Loucy (cell line): Measurements from ENCODE around the gene BIRC2.

Source experiments
- H2AFZ ChIP-seq: fragments of 200-600 bp; sonication (generic); 2 replicates; pipeline ENCODE4 v1.6.0; 2016; ENCODE audit warnings: antibody characterized with exemption, mild to moderate bottlenecking, low read length, moderate library complexity
- H3F3A ChIP-seq: fragments of 200-600 bp; 2 replicates; pipeline ENCODE4 v1.6.0; 2016; ENCODE audit warnings: antibody characterized with exemption, low read depth, mild to moderate bottlenecking
- H3K27me3 ChIP-seq: fragments of 200-600 bp; sonication (generic); 2 replicates; pipeline ENCODE4 v1.6.1; 2014; ENCODE audit warnings: low read length, mild to moderate bottlenecking; ENCODE audit not compliant: insufficient read depth, poor library complexity, severe bottlenecking
- H3K36me3 ChIP-seq: fragments of 200-600 bp; sonication (generic); 2 replicates; pipeline ENCODE4 v1.6.1; 2016; ENCODE audit warnings: low read length; ENCODE audit not compliant: insufficient read depth
- H3K4me1 ChIP-seq: fragments of 200-600 bp; sonication (generic); 2 replicates; pipeline ENCODE4 v1.5.1; 2014; ENCODE audit warnings: low read length, mild to moderate bottlenecking; ENCODE audit not compliant: insufficient read depth, poor library complexity, severe bottlenecking
- H3K4me2 ChIP-seq: fragments of 200-600 bp; sonication (generic); 2 replicates; pipeline ENCODE4 v1.6.0; 2014; ENCODE audit warnings: antibody characterized with exemption, low read length, low read depth, mild to moderate bottlenecking; ENCODE audit not compliant: poor library complexity, severe bottlenecking
- H3K4me3 ChIP-seq: fragments of 200-600 bp; sonication (generic); 2 replicates; pipeline ENCODE4 v1.5.1; 2014; ENCODE audit warnings: low read length, mild to moderate bottlenecking, mixed read lengths; ENCODE audit not compliant: poor library complexity, severe bottlenecking
- H3K79me2 ChIP-seq: fragments of 200-600 bp; sonication (generic); 2 replicates; pipeline ENCODE4 v1.6.1; 2014; ENCODE audit warnings: low read length; ENCODE audit not compliant: insufficient read depth
- H3K9ac ChIP-seq: fragments of 200-600 bp; sonication (generic); 2 replicates; pipeline ENCODE4 v1.6.0; 2014; ENCODE audit warnings: mild to moderate bottlenecking, low read depth, low read length, moderate library complexity; ENCODE audit not compliant: poor library complexity, severe bottlenecking
- H3K9me2 ChIP-seq: fragments of 200-600 bp; sonication (generic); replicated peaks from 2 replicates; pipeline ENCODE4 v1.6.1; 2016; ENCODE audit warnings: low read depth, low read length, mixed read lengths
- H3K9me3 ChIP-seq: fragments of 200-600 bp; sonication (generic); 2 replicates; pipeline ENCODE4 v1.6.1; 2014; ENCODE audit warnings: mild to moderate bottlenecking, antibody characterized with exemption, low read length, low read depth; ENCODE audit not compliant: insufficient read depth
- H4K20me1 ChIP-seq: fragments of 200-600 bp; sonication (generic); 2 replicates; pipeline ENCODE4 v1.6.0; 2014; ENCODE audit warnings: antibody characterized with exemption, low read length, mild to moderate bottlenecking; ENCODE audit not compliant: insufficient read depth, poor library complexity, severe bottlenecking
- CTCF ChIP-seq: fragments of 200-600 bp; sonication (generic); conservative IDR thresholded peaks from 2 replicates; pipeline ENCODE4 v1.5.1; 2014; ENCODE audit warnings: mild to moderate bottlenecking, antibody characterized with exemption, low read length
- EZH2phosphoT487 ChIP-seq: fragments of 200-600 bp; IDR thresholded peaks from 2 replicates; pipeline ENCODE4 v1.6.1; 2018; ENCODE audit warnings: antibody characterized with exemption, mild to moderate bottlenecking, moderate library complexity, borderline replicate concordance

The BIRC2 gene

DNA sequence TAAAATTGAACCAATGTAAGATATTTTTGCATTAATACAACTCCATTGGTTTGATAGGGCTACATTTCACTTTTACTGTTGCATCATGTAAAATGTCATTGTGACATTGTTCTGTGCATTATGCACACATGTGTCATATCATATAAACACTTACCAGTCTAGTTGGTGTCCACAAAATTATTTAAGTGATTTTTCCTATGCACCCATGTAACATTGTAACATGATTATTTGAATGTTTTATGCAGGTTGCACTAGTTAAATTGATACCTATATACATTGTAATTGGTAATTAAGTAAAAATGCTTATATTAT, 39.3 kb upstream of the BIRC2 start:
- TF ChIP-seq CTCF (no peak), EZH2phosphoT487 (no peak)
- Histone ChIP-seq H3K9me2 (no peaks in the 10 kb centered on the region), H2AFZ (no peak overlapping the region), H3K36me3 (no peaks in the 10 kb centered on the region), H3K9ac (no peak overlapping the region), H3K9me3 (no peaks in the 10 kb centered on the region; the same call in 1 of the 2 replicates), H3F3A (no peaks in the 10 kb centered on the region), H3K79me2 (no peaks in the 10 kb centered on the region), H4K20me1 (no peaks in the 10 kb centered on the region), H3K27me3 (no peaks in the 10 kb centered on the region), H3K4me2 (no peak overlapping the region), H3K4me3 (no peak overlapping the region), H3K4me1 (peaks cover 30% of the 10 kb centered on the region)

DNA sequence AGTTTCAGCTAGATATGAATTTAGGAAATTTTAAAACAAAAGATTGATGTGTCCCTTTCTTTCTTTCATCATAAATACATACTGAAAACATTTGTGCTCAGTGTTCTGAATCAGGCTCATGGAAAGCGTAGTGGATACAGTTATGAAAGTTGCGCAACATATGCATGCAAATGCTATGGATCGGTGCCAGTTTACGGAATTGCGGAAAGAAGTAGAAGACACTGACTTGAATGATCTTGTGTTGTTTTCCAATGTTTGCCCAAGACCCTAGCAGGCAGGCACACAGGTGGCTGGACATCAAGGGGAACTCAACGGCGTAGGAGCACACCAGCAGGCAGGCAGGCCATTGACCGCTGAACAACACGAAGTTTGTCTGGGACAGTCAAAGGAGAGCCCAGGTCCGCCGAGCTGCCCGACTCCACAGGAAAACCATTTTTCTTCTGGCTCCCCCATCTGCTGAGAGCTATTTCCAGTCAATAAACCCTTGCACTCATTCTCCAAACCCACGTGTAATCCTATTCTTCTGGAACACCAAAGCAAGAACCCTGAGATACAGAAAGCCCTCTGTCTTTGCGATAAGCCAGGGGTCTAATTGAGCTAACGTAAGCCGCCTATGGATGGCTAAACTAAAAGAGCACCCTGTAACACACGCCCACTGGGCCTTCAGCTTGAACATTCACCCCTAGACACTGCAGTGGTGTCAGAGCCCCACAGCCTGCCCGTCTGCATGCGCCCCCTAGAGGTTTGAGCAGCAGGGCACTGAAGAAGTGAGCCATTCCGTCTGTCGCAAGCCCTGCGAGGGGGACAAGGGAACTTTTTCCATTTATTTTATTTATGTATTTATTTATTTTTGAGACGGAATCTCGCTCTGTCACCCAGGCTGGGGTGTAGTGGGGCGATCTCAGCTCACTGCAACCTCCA, 37.1 kb upstream of the BIRC2 start:
- Histone ChIP-seq H3K9me2 (no peaks in the 10 kb centered on the region), H3K4me2 (no peak overlapping the region), H3K79me2 (no peaks in the 10 kb centered on the region), H3K4me3 (no peak overlapping the region), H3K4me1 (peaks cover 41% of the 10 kb centered on the region), H3K9ac (no peak overlapping the region), H2AFZ (no peak overlapping the region), H3K36me3 (no peaks in the 10 kb centered on the region), H4K20me1 (no peaks in the 10 kb centered on the region), H3K9me3 (no peaks in the 10 kb centered on the region), H3F3A (no peaks in the 10 kb centered on the region), H3K27me3 (no peaks in the 10 kb centered on the region)
- TF ChIP-seq CTCF (peak; percentile 59), EZH2phosphoT487 (no peak)

- TF ChIP-seq CTCF (no peak), EZH2phosphoT487 (no peak)
- H3K79me2 ChIP-seq, result no peaks in the 10 kb centered on the region
- H3K9me2 ChIP-seq, result no peaks in the 10 kb centered on the region
- no peaks in the 10 kb centered on the region for H4K20me1 ChIP-seq
- H3F3A ChIP-seq, result no peaks in the 10 kb centered on the region
- H3K9ac ChIP-seq, result peak overlapping the region; percentile 36
- H3K4me2 ChIP-seq, result peak overlapping the region; percentile 76
- no peaks in the 10 kb centered on the region for H3K27me3 ChIP-seq
- no peaks in the 10 kb centered on the region for H3K9me3 ChIP-seq
- H3K4me3 ChIP-seq, result peak overlapping the region; percentile 58
- H2AFZ ChIP-seq, result peak overlapping the region; percentile 85
- H3K4me1 ChIP-seq, result peaks cover 32% of the 10 kb centered on the region
- no peaks in the 10 kb centered on the region for H3K36me3 ChIP-seq
Observed at GRCh38 chr11:102312667-102313066, 34.3 kb upstream of the BIRC2 start.
